Fibroblast of lung (primary cell): ENCODE data around the gene SAFB.

ENCODE experiments used
- EZH2 ChIP-seq: IDR thresholded peaks from 2 replicates; pipeline ENCODE4 v1.5.1; 2012; ENCODE audit warnings: low read length, control low read depth, mild to moderate bottlenecking; ENCODE audit errors: missing control alignments
- TF ChIP-seq, protein P1 (sequence below), 2 donors: IDR thresholded peaks in 1 of 2; conservative IDR thresholded peaks in 1 of 2; 1 replicate in 1 of 2; 2 replicates in 1 of 2; pipeline ENCODE4 v1.5.1; 2011 to 2012; ENCODE audit warnings: low read length in 2 of 2, control low read depth in 1 of 2, inconsistent platforms in 1 of 2, low read depth in 1 of 2, mild to moderate bottlenecking in 1 of 2

DNA sequence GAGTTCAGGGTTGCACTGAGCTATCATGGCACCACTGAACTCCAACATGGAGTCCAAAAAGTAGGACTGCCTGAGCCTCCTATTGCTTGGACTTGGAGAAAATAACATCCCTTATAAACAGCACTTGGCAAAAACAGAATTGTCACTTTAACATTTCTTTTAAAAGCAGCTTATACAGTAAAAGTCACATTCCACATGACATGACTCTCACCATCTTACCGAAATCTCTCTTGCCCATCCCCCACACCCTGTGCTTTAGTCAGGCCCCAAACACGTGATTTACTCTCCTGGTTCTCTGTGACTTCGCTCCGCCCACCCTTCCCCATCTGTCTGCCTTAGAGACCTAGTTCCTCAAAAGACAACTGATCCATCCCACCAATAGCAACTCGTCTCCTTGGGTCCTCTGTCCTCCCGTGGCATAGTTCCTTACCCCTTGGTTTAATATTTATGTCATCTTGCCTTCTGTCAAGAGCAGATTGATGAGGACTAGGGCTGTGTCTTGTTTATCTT, 4.6 kb downstream of the SAFB start:
- TF ChIP-seq, protein P1, sequence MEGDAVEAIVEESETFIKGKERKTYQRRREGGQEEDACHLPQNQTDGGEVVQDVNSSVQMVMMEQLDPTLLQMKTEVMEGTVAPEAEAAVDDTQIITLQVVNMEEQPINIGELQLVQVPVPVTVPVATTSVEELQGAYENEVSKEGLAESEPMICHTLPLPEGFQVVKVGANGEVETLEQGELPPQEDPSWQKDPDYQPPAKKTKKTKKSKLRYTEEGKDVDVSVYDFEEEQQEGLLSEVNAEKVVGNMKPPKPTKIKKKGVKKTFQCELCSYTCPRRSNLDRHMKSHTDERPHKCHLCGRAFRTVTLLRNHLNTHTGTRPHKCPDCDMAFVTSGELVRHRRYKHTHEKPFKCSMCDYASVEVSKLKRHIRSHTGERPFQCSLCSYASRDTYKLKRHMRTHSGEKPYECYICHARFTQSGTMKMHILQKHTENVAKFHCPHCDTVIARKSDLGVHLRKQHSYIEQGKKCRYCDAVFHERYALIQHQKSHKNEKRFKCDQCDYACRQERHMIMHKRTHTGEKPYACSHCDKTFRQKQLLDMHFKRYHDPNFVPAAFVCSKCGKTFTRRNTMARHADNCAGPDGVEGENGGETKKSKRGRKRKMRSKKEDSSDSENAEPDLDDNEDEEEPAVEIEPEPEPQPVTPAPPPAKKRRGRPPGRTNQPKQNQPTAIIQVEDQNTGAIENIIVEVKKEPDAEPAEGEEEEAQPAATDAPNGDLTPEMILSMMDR (conservative IDR thresholded peaks at IDR 0.05 in 1 of 2, IDR thresholded peaks at IDR 0.05 in 1 of 2; ENCODE audit: low read depth in 1 of 2, low read length in 2 of 2), result no peak
- TF ChIP-seq EZH2, result no peak
